LNCAP (cell line): Measurements from ENCODE around the gene GPRC5C.

Experiments used
- TF ChIP-seq, protein P1 (sequence below): fragments of 450-650 bp; IDR thresholded peaks from 2 replicates; pipeline ENCODE4 v1.5.1; 2017; ENCODE audit warnings: mild to moderate bottlenecking

Gene GPRC5C

DNA sequence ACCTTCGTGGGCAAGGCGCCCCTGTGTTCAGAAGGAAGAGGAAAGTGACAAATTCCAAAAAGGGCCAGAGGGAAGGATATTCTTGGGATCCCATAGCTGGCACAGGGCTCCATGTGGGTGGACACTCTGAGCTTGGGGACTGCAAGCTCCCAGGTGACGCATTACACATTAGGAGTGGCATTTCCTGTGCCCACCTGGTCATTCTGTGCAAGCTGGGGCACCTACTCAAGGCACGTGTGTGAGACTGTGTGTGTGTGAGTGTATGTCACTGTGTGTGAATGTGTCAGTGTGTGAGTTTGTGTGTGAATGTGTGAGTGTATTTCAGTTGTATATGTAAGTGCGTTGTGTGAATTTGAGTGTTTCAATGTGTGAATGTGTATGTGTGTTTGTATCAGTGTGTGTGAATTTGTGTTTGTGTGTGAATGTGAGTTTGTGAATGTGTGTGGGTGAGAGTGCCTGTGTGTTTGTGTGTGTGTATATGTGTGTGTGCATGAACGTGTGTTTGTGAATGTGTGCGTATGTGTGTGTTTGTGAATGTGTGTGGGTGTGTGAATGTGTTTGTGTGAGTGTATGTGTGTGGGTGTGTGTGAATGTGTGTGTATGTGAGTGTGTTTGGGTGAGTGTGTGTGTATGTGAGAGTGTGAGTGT is 33.0 kb downstream of the GPRC5C start:
- TF ChIP-seq, protein P1, sequence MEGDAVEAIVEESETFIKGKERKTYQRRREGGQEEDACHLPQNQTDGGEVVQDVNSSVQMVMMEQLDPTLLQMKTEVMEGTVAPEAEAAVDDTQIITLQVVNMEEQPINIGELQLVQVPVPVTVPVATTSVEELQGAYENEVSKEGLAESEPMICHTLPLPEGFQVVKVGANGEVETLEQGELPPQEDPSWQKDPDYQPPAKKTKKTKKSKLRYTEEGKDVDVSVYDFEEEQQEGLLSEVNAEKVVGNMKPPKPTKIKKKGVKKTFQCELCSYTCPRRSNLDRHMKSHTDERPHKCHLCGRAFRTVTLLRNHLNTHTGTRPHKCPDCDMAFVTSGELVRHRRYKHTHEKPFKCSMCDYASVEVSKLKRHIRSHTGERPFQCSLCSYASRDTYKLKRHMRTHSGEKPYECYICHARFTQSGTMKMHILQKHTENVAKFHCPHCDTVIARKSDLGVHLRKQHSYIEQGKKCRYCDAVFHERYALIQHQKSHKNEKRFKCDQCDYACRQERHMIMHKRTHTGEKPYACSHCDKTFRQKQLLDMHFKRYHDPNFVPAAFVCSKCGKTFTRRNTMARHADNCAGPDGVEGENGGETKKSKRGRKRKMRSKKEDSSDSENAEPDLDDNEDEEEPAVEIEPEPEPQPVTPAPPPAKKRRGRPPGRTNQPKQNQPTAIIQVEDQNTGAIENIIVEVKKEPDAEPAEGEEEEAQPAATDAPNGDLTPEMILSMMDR, result no peak

DNA sequence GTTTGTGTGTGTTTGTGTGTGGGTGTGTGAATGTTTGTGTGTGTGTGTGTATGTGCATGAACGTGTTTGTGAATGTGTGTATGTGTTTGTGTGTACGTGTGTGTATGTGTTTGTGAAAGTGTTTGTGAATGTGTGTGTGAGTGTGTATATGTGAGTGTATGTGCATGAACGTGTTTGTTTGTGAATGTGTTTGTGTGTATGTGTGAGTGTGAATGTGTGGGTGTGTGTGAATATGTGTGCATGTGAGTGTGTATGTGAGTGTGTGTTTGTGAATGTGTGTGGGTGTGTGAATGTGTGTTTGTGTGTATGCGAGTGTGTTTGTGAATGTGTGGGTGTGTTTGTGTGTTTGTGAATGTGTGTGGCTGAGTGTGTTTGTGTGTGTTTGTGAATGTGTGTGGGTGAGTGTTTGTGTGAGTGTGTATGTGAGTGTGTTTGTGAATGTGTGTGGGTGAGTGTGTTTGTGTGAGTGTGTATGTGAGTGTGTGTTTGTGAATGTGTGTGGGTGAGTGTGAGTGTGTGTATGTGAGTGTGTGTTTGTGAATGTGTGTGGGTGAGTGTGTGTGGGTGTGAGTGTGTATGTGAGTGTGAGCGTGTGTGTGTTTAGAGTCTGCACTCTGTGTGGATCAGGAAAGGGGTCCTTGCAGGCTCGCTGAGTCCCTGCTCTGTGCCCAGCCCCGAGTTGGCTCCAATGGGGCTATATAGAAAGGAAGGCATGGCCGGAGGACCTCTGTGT is 33.7 kb downstream of the GPRC5C start:
- TF ChIP-seq, protein P1, result no peak

DNA sequence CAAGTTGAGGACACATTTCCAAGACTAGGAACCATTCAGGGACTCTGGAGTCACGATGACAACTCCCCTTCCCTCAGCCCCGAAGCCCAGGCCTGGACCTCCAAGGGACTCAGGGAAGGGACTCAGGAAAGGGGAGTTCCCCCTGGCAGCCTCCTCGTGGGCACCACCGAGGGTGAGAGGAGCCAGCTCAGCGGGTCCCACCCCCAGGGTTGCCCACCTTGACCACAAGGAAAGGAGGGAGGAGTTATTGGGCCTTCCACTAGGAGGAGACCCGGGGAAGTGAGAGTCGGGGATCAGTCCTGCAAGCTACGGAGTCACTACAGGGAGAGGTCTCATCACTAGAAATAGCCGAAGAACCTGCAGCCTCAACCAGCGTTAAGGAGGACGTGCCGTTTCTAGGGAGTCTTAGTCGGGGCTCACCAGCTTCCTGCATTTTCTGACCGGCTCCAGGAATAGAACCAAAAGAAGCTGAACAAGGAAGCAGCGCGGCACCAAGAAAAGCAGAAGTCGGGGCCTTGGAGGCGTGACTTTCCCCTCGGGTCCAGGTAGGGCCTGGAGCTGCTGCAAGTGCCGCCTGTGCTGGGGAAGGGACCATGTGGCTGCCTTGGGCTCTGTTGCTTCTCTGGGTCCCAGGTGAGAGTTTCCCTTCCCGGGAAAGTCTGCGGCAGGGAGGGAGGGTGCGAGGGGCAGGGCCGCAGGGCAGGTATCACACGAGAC is 34.4 kb downstream of the GPRC5C start, which contains the start of gene CD300A:
Gene CD300A, plus strand, starts transcription at position 524 of the 717 bp plus-strand sequence. Its CDS starts 70 bp downstream, at position 594.
- TF ChIP-seq, protein P1, result no peak

DNA sequence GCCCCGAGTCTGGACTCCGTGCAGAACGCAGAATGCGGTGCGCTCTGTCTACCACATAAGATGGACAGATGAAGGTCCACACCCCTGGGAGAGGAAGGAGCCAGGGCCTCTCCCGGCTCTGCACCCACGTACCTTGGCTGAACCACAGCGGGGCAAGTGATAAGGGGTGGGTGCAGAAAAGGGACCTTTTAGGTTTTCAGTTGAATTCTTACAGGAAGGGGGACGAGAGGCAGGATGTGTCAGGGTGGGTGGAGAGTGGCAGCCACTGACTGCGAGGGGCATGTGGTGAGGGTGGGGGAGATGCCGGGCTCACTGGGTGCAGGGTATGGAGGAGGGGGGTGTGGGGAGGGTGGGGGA is 34.9 kb downstream of the GPRC5C start:
- TF ChIP-seq, protein P1, result no peak

DNA sequence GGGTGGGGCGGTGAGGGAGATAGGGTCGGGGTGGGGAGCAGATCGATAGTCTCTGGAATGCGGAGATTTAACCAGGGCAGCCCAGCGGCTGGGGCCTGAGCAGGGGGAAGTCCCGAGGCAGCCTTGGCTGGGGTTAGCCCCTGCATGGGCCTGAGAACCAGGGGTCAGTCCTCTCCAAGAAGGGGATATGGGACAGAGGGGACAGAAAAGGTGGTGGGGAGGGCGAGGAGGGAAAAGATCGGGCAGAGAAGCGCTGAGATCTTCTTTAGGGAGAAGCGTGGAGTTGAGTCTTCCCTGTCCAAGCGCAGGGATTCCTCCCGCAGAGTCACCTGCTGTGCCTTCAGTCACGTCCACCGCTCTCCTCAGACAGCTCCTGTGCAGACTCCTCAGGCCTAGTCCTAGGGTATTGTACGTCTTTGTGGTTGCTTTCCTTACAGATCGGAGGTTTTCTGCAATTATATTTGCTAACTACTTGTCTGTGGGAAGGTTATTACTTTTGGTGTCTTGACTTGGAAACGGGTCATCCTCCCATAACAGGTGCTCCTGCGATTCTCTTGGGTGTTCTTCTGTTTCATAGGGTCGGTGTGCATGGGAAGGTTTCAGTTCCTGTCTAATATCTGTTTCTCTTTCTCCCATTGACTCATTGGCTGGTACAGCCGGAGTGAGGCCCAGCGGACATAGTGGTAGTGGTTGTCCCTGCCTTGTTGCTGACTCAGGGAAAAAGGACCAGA is 35.5 kb downstream of the GPRC5C start:
- TF ChIP-seq, protein P1, result no peak

DNA sequence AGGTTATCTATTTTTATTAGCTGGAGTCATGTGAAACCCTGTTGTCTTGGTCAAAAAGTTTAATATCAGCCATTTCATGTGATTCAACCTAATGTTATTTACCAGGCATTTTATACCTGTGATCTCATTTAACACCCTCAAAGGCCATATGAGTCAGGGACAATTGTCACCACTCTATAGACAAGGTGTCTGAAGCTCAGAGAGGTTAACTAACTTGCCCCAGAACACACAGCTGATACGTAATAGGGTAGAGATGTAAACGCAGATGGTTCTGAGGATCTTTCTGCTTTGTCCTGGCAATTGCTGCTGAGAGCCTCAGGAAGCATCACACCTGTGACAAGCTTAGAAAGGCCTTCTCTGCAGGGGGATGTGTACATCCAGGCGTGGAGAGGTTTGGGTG is 39.5 kb downstream of the GPRC5C start:
- TF ChIP-seq, protein P1, result no peak

DNA sequence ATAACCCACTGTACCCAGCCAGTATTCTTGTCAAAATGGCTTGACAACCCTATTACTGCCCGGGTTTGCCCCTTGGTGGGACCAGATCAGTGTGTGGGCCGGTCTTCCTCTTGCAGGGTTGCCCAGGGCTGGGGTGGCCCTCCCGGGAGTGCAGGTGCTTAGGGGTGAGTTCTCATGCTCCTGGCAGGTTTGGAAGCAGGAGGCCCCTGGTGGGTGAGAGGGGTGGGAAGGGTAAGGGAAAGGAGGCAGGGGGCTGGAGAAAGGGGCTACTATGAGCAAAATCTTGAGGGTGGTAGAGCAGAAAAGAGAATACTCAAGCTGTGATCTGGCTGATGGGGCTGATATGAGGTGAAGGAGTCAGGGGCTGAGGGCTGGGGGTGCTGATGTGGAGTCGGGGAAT is 41.0 kb downstream of the GPRC5C start:
- TF ChIP-seq, protein P1, result no peak
